Keratinocyte (primary cell): ENCODE data around the gene LCT.

Experiments
- EZH2 ChIP-seq: IDR thresholded peaks from one replicate; pipeline ENCODE4 v1.6.1; 2012; ENCODE audit warnings: inconsistent platforms, mild to moderate bottlenecking, low read length, moderate library complexity
- TF ChIP-seq, protein P1 (sequence below), 3 experiments: IDR thresholded peaks in 1 of 3; conservative IDR thresholded peaks in 1 of 3; optimal IDR thresholded peaks in 1 of 3; 2 replicates in 2 of 3; 3 replicates in 1 of 3; pipeline versions ENCODE3 to v1.5.1; 2011; ENCODE audit warnings: low read length in 3 of 3, mild to moderate bottlenecking in 3 of 3, moderate library complexity in 2 of 3, control low read depth in 1 of 3, inconsistent platforms in 1 of 3; ENCODE audit not compliant: insufficient read depth in 2 of 3; ENCODE audit errors: extremely low read depth in 1 of 3

- TF ChIP-seq, protein P1, sequence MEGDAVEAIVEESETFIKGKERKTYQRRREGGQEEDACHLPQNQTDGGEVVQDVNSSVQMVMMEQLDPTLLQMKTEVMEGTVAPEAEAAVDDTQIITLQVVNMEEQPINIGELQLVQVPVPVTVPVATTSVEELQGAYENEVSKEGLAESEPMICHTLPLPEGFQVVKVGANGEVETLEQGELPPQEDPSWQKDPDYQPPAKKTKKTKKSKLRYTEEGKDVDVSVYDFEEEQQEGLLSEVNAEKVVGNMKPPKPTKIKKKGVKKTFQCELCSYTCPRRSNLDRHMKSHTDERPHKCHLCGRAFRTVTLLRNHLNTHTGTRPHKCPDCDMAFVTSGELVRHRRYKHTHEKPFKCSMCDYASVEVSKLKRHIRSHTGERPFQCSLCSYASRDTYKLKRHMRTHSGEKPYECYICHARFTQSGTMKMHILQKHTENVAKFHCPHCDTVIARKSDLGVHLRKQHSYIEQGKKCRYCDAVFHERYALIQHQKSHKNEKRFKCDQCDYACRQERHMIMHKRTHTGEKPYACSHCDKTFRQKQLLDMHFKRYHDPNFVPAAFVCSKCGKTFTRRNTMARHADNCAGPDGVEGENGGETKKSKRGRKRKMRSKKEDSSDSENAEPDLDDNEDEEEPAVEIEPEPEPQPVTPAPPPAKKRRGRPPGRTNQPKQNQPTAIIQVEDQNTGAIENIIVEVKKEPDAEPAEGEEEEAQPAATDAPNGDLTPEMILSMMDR (optimal IDR thresholded peaks at IDR 0.05 in 1 of 3, IDR thresholded peaks at IDR 0.05 in 1 of 3, conservative IDR thresholded peaks at IDR 0.05 in 1 of 3; ENCODE audit: extremely low read depth in 1 of 3, insufficient read depth in 2 of 3, low read length in 3 of 3) = no peak
- no peak for TF ChIP-seq EZH2
Observed at GRCh38 chr2:135840601-135841000, 3.6 kb upstream of the LCT start.
